T-helper 2 cell treated with Interferon-gamma antibody and Interleukin-4, amounts not matched to agents 100 ng/mL and 5 ng/mL, for 36 hours (primary cell): ENCODE measurements around the gene CALN1. TPM values are rescaled to one million over a fixed set of nuclear protein-coding genes. Genes with fewer than 3 reads are reported as not detected.
"Not testable (repeated sequence)": the region's sequence is repeated elsewhere in the genome, so short reads cannot be mapped to it uniquely, and the experiment has no call there.

Source experiments
- intact Hi-C: fragments of 100-400 bp; cut with micrococcal nuclease; formaldehyde crosslinking; loops from one replicate; pipeline ENCODE4 v1.15.1; 2023
- total RNA-seq: library from RNA; stranded (reverse); gene quantifications from 2 replicates; pipeline ENCODE4 v1.2.3, GENCODE V29; 2022

CALN1 gene
- total RNA-seq, 1 donor from 2014 or later = not detected

GRCh38 chr7:72409638-72410015, 2.5 kb downstream of the CALN1 start:
- intact Hi-C loops = no loop called here

DNA sequence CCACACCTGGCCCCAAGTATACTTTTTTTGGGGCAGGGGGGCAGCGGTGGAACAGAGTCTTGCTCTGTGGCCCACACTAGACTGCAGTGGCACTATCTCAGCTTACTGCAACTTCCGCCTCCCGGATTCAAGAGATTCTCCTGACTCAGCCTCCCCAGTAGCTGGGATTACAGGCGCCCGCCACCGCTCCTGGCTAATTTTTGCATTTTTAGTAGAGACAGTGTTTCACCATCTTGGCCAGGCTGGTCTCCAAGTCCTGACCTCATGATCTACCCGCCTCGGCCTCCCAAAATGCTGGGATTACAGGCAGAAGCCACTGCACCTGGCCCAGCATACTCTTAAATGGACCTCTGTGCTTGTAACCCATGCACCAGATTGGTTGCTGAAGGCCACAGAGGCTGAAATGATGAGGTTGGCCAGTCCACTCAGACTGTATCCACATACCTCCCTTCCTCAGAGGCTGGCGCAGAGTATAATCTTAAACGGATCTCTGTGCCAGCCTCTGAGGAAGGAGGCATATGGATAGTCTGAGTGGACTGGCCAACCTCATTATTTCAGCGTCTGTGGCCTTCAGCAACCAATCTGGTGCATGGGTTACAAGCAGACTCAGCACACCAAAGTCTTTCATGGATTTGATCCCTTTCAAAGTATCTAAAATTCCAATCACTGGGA, 3.0 kb downstream of the CALN1 start:
- intact Hi-C loops = no loop called here

GRCh38 chr7:72406820-72407403, 5.2 kb downstream of the CALN1 start:
- intact Hi-C loops = no loop called here

DNA sequence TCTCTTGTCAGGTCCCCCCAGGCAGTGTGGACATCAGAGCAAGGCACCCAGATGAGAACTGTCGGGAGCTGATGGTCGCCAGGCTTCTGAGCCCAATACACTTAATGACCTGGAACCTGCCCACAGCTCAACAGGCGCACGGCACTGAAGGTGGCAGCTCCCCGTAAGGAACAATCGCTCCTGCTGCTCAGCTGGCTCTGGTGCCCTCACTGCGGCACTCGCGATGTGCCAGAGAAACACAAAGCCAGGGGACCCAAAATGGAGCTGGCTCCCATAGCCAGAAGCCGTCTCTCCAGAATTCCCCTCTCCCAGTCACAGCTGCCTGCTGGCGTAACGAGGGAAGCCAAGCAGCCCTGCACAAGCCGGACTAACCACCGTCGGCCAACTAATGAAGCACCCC, 6.3 kb downstream of the CALN1 start:
- intact Hi-C loops = no loop called here

GRCh38 chr7:72405418-72405817, 6.7 kb downstream of the CALN1 start:
- intact Hi-C loops = no loop called here

DNA sequence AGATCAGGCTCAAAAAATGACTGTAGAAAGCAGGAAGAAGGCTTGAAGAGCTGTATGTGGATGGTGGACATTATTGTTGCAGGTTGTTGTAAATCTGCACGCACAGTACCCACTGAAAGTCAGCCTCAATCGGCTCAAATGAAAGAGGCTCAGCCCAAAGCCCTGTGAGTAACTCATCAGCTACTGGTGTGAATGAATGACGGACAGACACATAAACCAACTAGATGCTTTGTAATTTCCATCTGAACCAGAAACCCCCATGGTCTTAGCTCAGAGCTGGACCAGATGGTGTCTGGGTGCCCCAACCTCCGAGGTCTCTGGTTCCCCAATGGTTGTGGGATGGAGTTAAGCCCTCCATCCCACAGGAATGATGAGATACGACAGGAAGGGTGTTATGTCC, 7.4 kb downstream of the CALN1 start:
- intact Hi-C loops = no loop called here

- intact Hi-C loops = no loop called here
These were observed 8.6 kb downstream of the CALN1 start for GRCh38 chr7:72403458-72404076.

DNA sequence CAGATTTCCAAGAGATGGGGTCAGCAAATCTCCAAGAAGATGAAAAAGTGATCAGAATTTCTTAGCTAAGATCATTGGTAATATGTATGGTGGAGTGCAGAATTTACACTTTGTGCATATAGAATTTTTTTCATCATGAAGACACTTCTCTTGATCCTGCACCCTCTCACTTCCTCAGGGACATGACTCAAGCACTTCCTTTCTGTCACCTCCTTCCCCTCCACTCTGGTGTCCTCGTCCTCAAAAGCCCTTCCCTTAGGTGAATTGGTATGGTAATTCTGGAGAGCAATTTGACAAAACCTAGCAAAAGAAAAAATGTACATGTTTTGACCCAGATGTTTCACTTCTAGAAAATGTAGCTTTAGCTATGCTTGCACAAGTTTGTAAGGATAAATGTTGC, 18.1 kb downstream of the CALN1 start:
- intact Hi-C loops = no loop called here

DNA sequence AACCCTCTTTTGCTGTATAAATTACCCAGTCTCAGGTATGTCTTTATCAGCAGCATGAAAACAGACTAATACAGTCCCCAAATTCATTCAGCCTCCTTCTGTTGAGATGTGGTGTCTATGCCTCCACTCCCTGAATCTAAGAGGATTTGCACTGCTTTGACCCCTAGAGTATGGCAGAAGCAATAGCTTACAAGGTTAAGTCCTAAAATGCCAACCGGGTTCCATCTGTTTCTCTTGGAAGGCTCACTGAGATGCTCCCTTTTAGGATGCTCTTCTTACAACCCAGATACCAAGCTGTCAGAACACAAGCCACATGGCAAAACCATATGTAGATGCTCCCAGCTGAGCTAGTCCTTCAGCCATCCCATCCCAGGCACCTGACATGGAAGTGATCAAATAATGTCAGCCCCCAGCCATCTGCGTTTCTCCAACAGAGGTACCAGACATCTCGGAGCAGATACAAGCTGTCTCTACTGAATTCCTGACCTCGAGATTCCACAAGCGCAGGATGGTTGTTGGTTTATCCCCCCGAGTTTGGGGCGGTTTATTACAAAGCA, 20.2 kb downstream of the CALN1 start:
- intact Hi-C loops = no loop called here

DNA sequence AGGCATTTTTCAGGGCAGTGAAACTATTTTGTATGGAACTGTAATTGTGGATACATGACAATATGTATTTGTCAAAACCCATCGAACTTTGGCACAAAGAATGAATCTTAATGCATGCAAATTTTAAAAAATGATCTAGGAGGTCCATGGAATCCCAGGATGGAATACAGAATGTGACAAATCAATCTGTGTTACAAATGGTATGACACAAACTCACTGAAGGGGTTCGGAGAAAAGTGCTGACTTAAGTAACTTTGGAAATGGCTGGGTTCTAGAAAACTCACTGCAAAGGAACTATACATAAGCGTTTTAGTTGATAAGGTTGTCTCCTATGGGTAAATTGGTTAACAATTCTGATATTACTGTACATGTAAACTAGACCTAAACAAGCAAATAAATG, 26.0 kb downstream of the CALN1 start:
- intact Hi-C loops = no loop called here

DNA sequence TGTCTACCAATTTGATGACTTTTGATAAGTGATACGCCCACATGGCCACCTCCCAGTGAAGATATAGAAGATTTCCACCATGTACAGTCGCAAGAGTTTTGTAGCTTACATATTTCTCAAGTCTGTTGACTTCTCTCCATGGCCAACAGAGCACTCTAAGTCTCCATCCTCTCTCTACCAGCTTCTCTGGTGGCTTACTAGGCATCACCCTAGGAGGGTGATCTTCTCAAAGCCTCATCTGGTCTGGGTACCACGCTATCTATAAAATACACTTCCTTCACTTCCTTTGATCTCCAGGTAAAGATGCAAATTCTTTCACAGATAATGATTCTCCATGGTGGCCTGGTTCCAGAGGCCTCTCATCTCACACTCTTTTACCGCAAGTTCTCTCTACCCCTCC, 49.9 kb downstream of the CALN1 start:
- intact Hi-C loops = no loop called here

DNA sequence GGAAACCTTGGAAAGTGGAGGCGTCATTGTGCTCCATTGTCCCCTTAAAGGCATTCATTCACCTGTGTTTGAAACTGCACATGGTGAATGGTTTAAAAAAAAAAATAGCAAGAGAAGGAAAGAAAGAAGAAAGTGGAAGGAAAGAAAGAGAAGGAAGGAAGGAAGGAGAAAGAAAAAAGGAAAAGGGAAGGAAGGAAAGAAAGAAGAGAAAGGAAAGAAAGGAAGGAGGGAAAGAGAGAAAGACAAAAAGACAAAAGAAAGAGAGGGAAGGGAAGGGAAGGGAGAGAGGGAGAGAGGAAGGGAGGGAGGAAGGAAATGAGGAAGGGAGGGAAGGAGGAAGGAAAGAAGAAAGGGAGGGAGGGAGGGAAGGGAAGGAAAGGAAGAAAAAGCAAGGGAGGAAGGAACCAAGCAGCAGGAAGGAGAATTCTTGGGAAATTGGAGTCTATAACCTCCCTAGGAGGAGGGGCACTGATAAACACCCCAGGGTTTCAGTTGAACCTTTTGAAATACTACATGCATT, 66.9 kb downstream of the CALN1 start:
- intact Hi-C loops = no loop called here

DNA sequence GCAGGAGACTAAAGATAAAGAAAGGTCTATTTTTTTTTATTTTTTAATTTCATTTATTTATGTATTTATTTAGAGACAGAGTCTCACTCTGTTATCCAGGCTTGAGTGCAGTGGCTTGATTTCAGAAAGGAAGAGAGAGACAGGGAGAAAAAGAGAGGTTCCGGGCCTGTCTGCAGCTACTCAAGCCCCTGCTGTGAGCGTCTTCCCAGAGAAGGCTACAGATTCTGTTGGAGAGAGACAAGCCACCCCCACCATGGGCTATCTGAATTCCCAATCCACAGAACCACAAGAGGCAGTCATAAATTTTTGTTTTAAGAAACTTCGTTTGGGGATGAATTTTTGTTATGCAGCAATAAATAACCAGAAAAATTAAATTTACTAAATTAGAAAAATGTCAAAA, 68.1 kb downstream of the CALN1 start:
- intact Hi-C loops = no loop called here

- intact Hi-C loops = not testable (repeated sequence)
These were observed 68.8 kb downstream of the CALN1 start for GRCh38 chr7:72343354-72343753.

- intact Hi-C loops = no loop called here
These were observed 74.6 kb downstream of the CALN1 start for GRCh38 chr7:72337390-72338167.

GRCh38 chr7:72336632-72337389, 75.3 kb downstream of the CALN1 start:
- intact Hi-C loops = no loop called here

DNA sequence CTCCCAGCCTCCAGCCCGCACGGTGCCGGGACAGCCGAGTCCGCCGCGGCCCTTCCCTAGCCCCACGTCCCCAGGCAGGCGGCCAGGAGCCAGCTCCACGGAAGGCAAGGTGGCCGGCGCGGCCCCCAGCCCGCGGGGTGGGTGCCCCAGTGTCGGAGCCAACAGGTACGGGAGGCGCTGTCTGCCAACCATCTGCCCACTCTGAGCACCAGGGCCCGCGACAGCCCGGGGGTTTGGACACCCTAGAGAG, 75.8 kb downstream of the CALN1 start:
- intact Hi-C loops = no loop called here

DNA sequence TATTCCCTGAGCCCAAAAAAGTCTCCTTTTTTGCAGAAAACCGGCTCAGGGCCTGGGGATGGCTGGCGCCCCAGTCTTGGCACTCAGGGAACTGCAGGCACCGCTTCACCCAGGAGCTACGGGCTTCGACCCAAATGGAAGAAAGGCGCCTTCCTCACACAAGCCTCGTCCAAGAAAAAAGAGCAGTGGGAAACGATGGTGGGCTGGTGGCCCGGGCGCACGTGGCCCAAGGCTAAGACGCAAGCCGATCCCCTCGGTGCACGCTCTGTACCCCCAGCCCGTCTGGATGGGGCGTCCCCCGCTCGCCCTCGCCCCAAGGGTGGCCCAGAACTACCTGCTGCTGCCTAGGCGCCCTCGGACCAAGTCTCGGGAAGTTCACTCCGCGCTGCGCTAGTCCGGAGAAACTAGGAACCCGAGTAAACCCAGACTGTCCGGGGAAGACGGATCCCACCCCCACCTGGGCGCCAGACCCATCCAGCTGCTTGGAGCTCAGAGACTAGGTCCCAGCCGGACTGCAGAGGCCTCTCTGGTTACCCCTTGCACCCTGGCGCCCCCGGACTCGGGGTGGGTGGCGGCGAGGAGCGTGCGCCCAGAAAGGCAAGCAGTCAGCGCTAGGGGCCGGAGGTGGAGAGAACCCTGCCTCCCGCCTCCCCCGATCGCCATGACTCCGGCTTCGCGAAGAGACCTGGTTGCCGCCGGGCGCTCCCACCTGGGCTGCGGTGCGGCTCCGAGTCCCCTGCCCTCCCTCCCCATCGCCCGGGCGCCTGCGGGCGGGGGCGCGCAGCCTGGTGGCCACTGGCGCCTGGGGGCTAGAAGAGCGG, 76.4 kb downstream of the CALN1 start:
- intact Hi-C loops = no loop called here

GRCh38 chr7:72334698-72335097, 77.4 kb downstream of the CALN1 start:
- intact Hi-C loops = no loop called here

DNA sequence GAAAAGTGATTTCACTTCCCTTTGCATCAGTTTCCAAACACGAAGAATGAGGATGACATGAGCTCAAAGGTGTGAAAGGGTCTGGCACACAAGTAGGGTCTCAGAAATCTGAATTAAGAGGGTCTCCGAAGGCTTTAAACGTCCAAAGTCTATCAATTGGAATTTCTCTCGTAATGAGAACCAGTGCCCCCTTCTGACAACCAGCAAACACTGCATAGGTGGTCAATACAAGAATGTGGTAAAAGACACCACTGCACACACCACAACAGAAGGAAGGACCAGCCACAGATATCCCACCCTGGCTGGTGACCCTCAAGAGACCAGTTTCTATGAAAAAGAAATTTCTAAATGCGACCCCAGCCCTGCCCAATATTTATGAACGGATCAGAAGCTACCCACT, 78.1 kb downstream of the CALN1 start:
- intact Hi-C loops = no loop called here
